GM21423 (cell line): ENCODE results near the gene DLGAP4.

ENCODE experiments used
- ATAC-seq: cut with Tn5 transposase; IDR thresholded peaks from one replicate; pipeline ENCODE4 v1.9.1; 2021; ENCODE audit warnings: mild to moderate bottlenecking, moderate library complexity; ENCODE audit not compliant: unreplicated experiment

Gene DLGAP4

DNA sequence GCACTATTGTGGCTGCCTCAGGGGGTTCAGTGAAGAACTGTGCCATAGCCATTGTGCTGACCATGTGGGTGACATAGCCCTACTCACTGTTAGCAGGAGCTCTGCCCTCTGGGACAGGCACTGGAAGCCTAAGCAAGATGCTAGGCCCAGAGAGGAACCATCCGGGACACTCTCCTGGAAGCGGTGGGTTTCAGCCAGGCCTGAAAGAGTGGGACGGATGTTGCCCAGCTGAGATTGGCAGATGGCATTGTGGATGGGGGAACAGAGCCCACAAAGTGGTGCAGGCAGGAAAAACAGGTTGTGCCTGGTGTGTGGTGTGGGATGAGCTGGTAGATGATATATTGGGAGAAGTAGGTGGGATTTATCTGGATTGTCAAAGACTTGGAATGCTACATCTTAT lies 40.1 kb downstream of the DLGAP4 start:
- ATAC-seq, result no peak

DNA sequence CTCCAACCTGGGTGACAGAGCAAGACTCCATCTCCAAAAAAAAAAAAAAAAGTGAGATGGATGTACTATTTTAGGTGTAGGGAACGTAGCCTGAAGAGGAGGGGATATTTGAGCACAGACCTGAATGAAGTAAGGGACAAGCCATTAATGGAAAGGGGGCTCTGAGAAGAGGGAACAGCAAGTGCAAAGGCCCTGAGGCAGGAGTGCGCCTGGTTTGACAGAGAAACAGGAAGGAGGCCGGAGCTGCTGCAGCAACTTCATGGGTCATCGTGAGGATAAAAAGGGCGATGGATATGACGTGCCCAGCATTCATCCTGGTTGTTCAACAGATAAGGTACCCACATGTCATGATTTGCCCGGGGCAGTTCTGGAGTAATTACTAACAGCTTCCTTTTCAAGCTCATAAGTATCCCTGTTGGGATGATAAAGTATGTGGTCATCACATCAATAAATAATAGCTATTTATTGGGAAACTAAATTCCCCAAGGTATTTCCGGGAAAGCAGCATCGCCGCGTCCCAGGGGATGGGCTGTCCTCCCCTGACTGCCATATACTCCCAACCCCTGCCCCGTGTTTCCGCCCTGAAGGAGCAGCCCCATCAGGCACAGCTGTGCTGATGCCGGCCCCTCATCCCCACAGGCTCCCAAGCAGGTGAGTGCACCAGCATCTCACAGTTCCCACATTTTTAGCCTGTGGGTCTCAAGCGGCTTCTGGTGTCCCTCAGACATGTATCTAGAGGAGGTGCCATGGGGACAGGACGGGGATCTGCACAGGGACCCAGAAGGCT lies 43.4 kb downstream of the DLGAP4 start:
- no peak for ATAC-seq

DNA sequence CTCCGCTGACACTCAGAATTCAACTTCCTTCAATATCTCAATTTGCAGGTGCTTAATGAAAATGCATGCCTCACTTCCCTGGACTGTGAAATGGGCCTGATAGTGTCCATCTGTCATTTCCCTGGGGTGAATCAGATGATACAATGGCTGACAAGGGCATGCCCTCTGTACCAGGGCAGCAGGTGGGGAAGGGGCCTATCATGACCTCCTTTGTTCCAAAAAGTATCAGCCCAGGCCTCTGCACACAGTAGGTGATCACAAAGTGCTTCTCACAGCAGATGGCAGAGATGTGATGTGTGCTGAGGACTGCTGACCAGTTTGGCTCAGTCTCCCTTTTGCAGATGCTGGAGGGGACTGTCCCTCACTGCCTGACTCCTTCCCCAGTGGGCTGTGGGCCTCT lies 44.3 kb downstream of the DLGAP4 start:
- no peak for ATAC-seq

DNA sequence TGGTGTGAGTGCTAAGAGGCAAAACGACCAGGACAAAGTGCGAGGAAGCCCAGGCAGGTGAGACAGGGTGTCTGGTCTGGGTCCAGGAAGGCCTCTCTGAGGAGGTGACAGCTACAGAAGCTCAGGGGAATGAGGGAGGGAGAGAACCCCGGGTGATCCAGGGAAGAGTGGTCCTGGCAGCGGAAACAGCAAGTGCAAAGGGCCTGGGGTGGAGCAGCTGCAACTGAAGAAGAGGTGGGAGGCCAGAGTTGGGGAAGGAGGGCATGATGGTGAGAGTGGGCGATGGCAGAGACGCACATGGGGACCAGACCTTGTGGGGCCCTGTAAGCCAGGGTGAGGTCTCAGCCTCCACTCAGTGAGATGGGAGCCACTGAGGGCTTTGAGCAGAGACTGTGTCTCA lies 45.8 kb downstream of the DLGAP4 start:
- ATAC-seq, result no peak

DNA sequence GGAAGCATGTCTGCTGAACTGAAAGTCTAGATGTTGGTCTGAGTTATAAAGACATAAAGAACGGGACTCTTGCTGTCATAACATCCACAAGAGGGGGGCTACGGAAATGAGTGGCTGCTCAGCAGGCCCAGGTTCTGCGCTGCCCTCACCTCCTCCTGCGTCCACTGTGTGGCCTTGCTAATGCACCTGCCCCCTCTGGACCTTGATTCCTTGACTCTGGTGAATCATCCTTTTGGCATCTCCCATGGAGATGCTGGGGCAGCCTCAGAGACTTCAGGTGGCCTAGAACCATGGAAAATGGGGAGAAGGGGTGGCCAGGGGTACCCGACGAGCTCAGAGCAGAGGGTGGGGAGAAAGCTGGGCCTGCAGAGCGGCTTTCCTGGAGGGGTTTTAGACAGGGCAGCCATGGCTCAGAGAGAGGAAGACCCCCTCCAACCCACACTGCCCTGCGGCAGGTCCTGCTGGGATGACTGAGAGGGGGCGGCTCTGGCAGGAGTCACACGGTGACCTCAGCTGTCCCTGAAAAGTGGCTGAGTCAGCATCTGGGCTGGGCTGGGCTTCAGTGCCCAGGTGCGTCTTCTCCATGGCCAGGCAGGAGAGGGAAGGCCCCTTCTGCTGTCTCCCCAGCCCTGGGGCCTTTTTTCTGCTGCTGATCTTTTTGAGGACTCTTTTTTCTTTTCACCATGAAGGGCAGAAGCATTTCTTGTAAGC lies 46.9 kb downstream of the DLGAP4 start:
- ATAC-seq, result no peak

DNA sequence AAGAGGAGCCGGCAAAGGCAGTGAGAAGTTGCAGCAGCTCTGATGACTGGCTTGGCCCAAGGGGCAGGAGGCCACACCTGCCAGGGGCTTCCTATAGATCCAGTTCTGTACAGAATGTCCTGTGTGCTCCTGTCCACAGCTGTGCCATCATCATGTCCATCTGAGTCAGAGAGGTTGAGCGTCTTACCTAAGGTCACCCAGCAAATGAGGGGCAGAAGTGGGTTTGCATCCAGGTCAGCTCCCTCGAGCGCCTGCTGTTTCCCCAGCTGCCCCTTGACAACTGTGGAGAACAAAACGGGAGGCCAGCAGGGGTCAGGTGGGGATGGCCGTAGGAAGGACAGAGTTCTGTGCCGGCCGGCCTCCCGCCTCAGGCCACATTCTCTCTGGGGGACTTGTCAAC lies 47.6 kb downstream of the DLGAP4 start:
- ATAC-seq, result no peak

DNA sequence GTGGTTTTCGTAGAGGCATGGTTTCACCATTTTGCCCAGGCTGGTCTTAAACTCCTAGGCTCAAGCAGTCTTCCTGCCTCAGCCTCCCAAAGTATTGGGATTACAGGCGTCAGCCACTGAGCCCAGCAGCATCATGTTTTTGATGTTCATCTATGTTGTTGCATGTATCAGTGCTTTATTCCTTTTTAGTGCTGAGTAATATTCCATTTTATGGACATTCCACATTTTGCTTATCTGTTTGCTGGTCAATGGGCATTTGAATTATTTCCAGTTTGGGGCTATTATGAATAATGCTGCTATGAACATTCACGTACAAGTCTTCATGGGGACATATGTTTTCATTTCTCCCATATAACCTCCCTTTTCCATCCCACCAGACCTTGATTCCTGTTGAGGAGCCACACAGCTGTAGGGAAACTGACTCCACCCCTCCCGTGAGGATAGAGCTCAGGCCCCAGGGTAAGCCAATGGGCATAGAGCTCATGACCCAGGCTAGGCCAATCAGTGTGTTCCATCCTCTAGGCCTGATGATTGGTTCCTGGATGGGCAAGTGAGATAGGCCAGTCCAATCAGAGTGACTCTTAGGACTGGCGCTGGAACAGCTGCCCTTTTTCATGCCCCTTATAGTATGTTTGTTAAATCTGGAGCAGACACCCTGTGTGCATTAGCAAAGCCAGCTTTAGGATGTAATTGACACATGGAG lies 49.5 kb downstream of the DLGAP4 start:
- no peak for ATAC-seq

DNA sequence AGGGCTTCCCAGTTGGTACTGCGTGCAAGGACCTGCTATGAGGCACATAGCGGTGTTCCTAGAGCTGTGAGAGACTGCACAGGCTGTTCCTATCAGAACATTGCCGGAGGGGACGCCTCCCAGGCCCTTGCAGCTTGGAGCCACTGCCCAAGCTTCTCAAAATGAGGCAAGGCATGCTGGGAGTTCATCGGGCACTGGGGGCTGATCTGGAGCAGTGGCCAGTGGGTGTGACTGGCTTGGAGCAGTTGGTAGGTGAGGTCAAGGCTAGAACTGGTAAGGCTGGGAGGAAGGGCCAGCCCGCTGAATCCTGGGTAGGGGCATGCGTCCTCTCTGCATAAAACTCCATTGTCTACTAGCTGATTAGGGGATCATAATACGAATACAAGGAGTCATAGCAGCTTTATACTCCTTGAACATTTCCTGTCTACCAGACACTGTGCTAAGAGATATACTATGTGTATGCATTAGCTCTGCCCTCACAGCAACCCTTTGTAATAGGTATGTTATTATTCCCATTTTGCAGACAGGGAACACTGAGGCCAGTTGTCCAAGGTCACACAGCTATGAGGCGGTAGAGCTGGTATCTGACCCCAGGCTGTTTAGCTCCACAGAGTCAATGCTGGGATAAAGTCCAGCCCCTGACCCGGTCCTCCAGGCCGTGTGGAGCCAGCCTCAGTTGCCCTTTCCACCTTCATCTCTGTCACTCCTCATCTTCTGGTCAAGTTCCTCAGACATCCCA lies 53.7 kb downstream of the DLGAP4 start:
- ATAC-seq, result no peak

DNA sequence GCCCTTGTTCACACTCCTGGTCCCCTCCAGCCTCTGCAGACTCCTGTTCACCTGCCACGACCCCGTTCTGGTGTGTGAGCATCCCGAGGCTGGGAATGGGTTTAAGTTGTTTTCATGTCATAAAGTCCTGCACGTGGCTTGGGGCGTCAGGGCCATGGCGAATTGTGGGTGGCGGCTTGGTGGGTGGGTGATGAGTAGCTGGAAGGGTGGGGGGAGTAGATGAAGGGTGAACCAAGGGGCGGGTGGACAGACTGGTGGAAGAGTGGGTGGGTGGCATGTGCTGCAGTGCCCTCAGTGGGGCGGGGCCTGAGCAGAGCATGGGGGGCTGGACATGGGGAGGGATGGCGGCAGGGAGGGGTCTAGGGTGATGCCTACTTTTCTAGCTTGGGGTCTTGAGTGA lies 54.3 kb downstream of the DLGAP4 start:
- no peak for ATAC-seq

DNA sequence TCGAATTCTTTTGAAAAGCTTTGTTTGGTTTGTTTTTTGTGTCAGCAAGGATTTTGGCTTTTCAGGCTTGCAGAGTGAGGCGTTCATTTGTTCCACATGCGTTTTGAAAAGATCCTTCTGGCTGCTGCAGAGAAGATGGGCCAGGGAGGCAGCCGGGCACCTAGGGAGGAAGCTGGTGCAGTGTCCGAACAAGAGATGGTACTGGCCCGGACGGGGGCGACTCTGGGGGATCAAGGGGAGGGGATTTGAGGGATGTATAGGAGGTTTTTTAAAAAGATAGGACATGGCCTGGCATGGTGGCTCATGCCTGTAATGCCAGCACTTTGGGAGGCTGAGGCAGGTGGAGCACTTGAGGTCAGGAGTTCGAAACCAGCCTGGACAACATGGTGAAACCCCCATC lies 55.3 kb downstream of the DLGAP4 start:
- no peak for ATAC-seq

DNA sequence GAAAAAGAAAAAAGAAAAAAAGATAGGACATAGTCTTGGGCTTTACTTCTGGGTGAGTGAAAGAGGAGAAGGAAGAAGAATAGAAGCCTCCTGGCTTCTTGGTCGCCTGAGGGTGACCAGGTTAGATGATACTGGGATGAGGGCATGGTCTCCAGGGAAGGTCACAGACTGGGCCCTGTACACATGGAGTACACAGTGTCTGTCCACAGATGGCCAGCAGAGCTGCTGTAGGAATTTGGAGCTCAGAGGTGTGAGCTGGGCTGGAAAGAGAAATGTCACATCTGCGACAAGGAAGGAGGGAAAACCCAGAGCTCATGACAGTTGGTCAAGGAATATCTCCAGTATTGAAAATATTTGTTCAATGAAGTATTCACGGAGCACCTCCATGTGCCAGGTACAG lies 56.1 kb downstream of the DLGAP4 start:
- ATAC-seq, result no peak

DNA sequence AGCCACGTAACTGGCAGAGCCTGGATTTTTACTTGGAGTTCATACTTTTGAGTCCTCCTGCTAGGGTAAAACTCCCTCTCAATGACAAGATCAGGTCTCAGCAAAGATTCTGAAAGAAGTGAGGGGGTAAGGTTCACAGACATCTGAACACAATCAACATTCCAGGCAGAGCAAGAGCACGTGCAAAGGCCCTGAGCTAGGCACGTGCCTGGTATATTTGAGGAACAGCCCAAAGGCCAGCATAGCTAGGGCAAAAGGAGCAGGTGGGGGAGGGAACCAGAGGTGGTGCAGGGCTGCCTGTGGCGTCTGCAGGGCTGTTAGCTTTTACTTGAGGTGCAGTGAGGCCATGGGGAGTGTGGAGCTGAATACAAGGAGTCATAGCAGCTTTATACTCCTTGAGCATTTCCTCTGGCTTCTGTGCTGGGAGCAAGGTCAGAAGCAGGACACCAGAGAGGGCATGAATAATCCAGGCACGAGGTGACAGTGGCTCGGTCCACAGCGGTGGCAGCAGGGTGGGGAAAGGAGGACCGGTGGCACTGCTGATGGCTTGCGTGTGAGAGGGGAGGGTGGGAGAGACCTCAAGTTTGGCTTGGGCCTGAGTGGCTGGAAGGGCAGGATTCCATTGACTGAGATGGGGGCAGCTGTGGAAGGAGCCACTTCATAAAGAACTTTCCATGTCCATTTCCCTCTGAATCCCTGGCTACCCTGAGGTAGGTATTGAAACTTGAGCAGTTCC lies 57.0 kb downstream of the DLGAP4 start:
- no peak for ATAC-seq

DNA sequence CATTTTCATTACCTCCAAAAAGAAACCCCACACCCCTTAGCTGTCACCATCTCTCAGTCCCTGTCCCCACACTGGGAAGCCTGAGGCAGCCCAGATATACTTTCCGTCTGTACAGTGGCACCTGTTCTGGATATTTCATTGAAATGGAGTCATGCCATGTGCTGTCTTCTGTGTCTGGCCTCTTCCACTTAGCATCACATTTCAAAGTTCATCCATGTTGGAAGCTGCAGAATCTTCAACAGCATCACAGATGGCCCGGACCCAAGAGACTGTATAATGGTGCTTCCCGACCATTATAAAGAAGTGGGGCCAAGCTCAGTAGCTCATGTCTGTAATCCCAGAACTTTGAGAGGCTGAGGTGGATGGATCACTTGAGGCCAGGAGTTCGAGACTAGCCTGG lies 58.4 kb downstream of the DLGAP4 start:
- ATAC-seq, result no peak

DNA sequence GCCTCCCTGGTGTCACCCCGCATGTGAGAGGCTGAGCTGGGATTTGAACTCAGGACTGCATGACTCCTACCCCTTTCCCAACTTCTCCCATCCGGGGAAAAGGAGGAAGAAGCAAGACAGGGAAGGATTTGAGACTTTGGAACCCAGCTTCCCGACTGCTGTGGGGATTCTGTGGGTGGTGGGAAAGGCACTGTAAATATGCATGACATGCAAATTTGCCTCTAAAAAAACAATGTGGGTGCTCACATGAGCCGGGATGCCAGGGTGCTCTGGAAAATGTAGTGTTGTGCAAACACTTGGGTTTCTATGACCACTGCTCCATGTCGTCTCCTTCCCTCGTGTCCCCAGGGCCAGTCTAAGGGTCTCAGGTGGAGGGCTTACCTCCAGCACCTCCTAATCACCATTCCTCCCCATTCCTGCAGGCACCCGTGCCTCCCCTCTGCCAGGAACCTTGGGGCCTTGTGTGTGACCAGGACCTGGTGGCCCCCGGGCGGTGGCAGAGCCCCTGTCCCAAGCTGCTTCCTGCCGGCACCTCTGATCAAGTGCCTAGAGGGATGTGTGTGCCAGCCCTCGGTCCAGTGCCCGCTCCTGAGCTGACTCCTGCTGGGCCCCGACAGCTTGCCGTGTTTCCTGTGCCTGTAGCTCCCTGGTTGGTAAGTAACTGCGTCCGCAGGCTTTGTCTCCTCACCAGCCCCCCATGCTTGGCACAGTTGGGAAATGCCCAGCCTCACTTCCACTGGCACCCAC lies 60.7 kb downstream of the DLGAP4 start:
- ATAC-seq, result no peak

DNA sequence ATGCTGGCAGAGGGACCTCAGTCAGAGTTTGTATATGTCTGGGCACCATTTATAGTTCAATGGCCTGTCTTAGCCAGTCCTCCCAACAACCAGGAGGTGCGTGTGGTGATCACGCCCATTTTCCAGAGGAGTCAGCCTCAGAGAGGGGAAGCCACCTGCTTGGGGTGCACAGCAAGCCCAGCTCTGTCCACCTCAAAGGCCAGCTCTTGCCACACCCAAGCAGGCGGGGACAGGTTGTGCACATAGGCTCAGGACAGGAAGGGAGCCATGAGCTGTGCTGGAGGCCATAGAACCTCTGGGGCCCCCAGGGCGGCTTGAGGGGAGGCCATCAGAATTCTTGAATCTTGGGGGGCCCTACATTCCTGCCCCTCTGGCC lies 61.2 kb downstream of the DLGAP4 start:
- no peak for ATAC-seq

DNA sequence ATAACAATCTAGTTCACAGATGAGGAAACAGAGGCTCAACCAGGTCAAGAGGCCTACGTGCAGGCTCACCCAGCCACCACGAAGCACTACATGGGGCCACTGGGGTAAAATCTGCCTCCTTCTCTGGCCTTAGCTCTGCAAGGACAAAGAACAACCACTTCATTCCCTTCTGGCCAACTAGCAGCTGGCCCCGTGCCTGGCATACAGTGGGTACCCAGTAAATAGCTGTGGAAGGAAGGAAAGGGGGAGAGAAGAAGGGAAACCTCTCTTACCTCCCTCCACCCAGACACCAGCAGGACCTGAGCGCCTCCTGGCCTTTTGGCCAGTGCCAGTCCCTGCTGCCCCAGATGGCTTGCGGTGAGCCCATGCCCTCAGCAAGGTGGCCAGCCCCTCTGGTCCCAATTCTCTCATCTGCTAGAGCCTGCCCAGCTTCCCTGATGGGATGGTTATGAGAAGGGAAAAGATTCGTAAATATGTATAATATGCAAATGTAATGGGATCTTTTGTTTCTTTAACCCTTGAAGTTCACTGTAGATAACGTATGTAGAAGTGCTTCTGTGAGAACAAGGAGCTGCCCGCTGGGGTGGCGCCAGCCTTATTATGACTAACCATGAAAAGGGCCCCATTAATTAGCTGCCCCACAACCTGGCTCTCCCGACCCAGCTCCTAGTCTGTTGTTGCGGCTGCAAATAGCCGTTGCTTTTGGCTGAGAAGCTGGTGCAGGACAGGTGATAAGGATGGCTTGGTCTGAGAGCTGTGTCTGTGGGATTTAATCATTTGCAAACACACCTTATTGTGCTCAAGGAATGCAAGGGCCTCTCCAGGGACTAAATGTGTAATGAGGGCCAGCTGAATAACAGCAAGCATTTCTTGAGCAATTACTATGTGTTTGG lies 62.0 kb downstream of the DLGAP4 start:
- ATAC-seq, result no peak

DNA sequence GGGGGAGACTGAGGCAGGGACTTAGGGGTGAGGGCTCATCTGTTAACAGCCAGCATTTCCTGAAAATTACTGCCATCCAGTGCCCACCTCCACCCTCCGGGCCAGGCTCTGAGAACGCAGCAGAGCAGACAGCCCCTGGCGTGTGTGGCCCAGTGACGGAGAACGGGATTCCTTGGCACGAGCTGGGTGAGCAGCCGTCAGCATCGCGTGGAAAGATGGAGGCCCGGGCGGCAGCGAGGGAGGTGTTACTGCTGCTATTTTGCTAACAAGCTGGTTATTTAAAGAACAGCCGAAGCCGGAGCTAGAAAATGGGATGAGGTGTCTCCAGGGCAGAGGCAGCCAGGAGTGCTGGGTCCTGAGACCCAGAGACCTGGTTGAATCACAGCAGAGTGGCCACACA lies 62.7 kb downstream of the DLGAP4 start:
- no peak for ATAC-seq

DNA sequence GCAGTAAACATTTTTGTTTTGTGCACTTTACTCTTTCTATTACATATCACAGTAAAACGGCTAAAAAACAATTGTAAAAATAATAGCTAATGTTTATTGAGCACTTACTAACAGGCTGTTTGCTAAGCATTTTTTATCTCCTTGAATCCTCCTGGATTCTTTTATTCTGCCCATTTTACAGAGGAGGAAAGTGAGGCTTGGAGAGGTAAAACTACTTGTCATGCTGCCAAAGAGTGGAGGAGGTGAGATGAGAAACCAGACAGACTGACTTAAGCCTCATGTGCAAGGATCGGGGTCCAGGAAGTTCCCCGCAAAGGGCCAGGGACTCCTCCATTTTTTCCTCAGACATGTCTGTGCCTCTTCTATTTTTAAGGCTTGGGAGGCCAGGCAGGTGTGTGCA lies 63.6 kb downstream of the DLGAP4 start:
- ATAC-seq, result no peak
